ENCODE results near the gene SPTLC1. TPM values are rescaled to one million over a fixed set of nuclear protein-coding genes. Genes with fewer than 3 reads are reported as not detected.
"Not testable (repeated sequence)": the region's sequence is repeated elsewhere in the genome, so short reads cannot be mapped to it uniquely, and the experiment has no call there.

SPTLC1 gene
- 10 to 100 TPM; 51.2 to 59.2 TPM for total RNA-seq

GRCh38 chr9:92115071-92115858 is at the start of gene SPTLC1:
SPTLC1 (minus strand) TSS chr9:92115413; CDS start chr9:92115370, 43 bp downstream.
- ChIA-PET CTCF (interaction anchor here (0.6 to 0.7 kb wide), 2 partner anchors 528 to 1143 kb away, joined by 3 to 6 read pairs; no protein-coding TSS in a partner anchor), POLR2A (interaction anchor here (0.7 kb wide), 1 partner anchor 62 kb away, joined by 3 read pairs; no protein-coding TSS in a partner anchor)
- peak within 1 kb of the TSS; percentile 98 for H3K27ac Mint-ChIP-seq
- no peaks in the 10 kb centered on the region for H3K9me3 Mint-ChIP-seq
- H3K27me3 Mint-ChIP-seq, result peaks cover 3% of the 10 kb centered on the region
- H3K36me3 Mint-ChIP-seq (ENCODE audit: low read depth), result peaks cover 19% of the 10 kb centered on the region
- H3K4me1 Mint-ChIP-seq, result peaks cover 32% of the 10 kb centered on the region
- peak within 1 kb of the TSS; percentile 95 for H3K4me3 Mint-ChIP-seq
- DNase-seq, result peak; percentile 96

DNA sequence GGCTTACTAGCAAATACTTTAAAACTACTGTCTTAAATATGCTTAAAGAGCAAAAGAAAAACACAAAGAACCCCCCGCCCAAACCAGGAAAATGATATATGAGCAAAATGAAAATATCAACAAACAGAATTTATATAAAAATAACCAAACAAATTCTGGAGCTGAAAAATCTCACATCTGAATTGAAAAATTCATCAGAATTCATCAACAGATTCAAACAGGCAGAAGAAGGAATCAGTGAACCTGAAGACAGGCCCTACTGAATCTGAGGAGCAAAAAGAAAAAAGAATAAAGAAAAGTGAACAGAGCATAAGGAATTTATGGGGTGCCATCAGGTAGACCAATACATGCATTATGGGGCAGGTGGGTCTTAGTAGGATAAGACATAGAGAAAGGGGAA is 49.8 kb upstream of the SPTLC1 start:
- Mint-ChIP-seq H3K4me3 (no peak overlapping the region), H3K36me3 (ENCODE audit: low read depth) (peaks cover 1% of the 10 kb centered on the region), H3K4me1 (no peaks in the 10 kb centered on the region), H3K27me3 (peaks cover 24% of the 10 kb centered on the region), H3K27ac (no peak overlapping the region), H3K9me3 (peaks cover 4% of the 10 kb centered on the region)
- ChIA-PET POLR2A (no interaction called here), CTCF (no interaction called here)
- no peak for DNase-seq

DNA sequence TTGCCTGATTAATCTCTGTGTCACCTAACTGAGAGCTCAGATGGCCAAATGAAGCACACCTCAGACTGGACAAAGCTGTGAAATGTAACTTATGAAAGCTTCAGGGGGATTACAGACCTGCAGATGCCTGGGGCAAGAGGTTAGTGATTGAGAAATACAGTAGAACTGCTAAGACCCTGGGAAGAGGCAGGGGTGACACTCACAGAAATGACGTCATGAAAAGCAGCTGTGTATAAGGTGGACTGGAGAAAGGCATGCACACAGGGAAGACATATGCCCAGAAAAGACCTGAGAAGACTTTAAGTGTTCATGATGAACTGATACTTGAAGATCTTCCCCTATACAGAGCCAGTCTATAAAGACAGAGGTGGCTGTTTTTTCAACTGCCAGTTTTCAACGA is 49.3 kb upstream of the SPTLC1 start:
- ChIA-PET POLR2A (no interaction called here), CTCF (interaction anchor here (1.1 kb wide), 1 partner anchor 11 kb away, joined by 3 read pairs; no protein-coding TSS in a partner anchor)
- H3K27ac Mint-ChIP-seq, result no peak overlapping the region
- H3K4me3 Mint-ChIP-seq, result no peak overlapping the region
- DNase-seq, result no peak
- H3K36me3 Mint-ChIP-seq (ENCODE audit: low read depth), result peaks cover 1% of the 10 kb centered on the region
- H3K27me3 Mint-ChIP-seq, result peaks cover 22% of the 10 kb centered on the region
- peaks cover 4% of the 10 kb centered on the region for H3K9me3 Mint-ChIP-seq
- no peaks in the 10 kb centered on the region for H3K4me1 Mint-ChIP-seq

DNA sequence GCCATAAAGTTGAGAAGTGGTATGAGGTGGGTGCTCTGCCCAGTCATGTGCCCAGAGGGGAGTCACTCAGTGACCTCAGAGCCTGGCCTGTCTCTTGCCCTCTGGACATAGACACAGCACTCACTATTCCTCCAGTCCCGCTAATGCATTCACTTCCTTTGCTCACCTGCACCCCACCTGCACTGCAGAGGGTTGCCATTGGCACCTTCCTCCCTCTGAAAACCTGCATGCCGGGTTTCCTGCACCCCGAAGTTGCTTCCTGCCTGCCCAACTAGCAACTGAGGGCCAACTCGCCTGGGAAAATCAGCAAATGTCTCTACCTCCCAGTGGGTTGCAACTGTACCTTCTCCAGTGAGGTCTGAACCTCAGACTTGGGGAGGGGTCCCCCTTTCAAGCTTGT is 48.1 kb upstream of the SPTLC1 start:
- no peak overlapping the region for H3K4me3 Mint-ChIP-seq
- ChIA-PET POLR2A (no interaction called here), CTCF (interaction anchor here (0.8 to 1.1 kb wide), 2 partner anchors 10 to 26 kb away, joined by 3 read pairs; no protein-coding TSS in a partner anchor)
- H3K27ac Mint-ChIP-seq, result no peak overlapping the region
- H3K27me3 Mint-ChIP-seq, result peaks cover 19% of the 10 kb centered on the region
- peaks cover 4% of the 10 kb centered on the region for H3K9me3 Mint-ChIP-seq
- no peak for DNase-seq
- H3K4me1 Mint-ChIP-seq, result no peaks in the 10 kb centered on the region
- peaks cover 1% of the 10 kb centered on the region for H3K36me3 Mint-ChIP-seq (ENCODE audit: low read depth)

- CTCF ChIA-PET, result interaction anchor here (0.7 kb wide), 1 partner anchor 172 kb away, joined by 3 read pairs; no protein-coding TSS in a partner anchor
Measured at GRCh38 chr9:92160786-92161185, 45.6 kb upstream of the SPTLC1 start.

DNA sequence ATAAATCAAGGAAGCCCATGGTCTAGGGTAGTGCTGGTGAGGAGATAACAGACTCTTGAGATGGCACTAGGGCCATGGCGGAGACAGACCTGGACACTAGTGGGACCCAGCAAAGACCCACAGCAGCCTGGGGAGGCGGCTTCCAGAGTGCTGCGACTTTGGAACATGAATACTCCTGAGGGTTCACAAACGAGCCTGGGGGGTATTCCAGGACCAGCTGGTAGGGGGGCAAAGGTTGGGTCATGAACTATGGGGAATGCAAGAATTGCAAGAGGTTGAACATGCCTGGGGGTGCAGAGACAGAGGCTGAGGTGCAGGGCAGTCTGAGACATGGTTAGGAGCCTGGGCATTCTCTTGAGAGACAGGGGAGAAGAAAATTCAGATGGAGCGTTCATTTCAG is 43.8 kb upstream of the SPTLC1 start:
- Mint-ChIP-seq H3K4me1 (no peaks in the 10 kb centered on the region), H3K4me3 (no peak overlapping the region), H3K27ac (no peak overlapping the region), H3K27me3 (peaks cover 11% of the 10 kb centered on the region), H3K9me3 (no peaks in the 10 kb centered on the region), H3K36me3 (ENCODE audit: low read depth) (no peaks in the 10 kb centered on the region)
- no peak for DNase-seq
- ChIA-PET CTCF (interaction anchor here (0.6 kb wide), 1 partner anchor 526 kb away, joined by 6 read pairs; no protein-coding TSS in a partner anchor), POLR2A (no interaction called here)

More at GRCh38 chr9:92160786-92161185, 45.6 kb upstream of the SPTLC1 start:
- Mint-ChIP-seq H3K27me3 (peaks cover 20% of the 10 kb centered on the region), H3K4me1 (no peaks in the 10 kb centered on the region), H3K27ac (no peak overlapping the region), H3K4me3 (no peak overlapping the region), H3K9me3 (peaks cover 4% of the 10 kb centered on the region), H3K36me3 (ENCODE audit: low read depth) (peaks cover 1% of the 10 kb centered on the region)
- DNase-seq, result no peak
- POLR2A ChIA-PET, result no interaction called here

GRCh38 chr9:92158097-92158601 is 42.9 kb upstream of the SPTLC1 start:
- no peak for DNase-seq
- H3K4me3 Mint-ChIP-seq, result no peak overlapping the region
- CTCF ChIA-PET, result no interaction called here
- no peaks in the 10 kb centered on the region for H3K4me1 Mint-ChIP-seq
- H3K27me3 Mint-ChIP-seq, result peaks cover 9% of the 10 kb centered on the region
- H3K36me3 Mint-ChIP-seq (ENCODE audit: low read depth), result no peaks in the 10 kb centered on the region
- no peaks in the 10 kb centered on the region for H3K9me3 Mint-ChIP-seq
- POLR2A ChIA-PET, result no interaction called here
- H3K27ac Mint-ChIP-seq, result no peak overlapping the region

- CTCF ChIA-PET; H3K4me1 Mint-ChIP-seq; H3K9me3 Mint-ChIP-seq; H3K4me3 Mint-ChIP-seq; POLR2A ChIA-PET; H3K36me3 Mint-ChIP-seq (ENCODE audit: low read depth); H3K27me3 Mint-ChIP-seq; DNase-seq: not testable (repeated sequence)
- peak overlapping the region; percentile 50 for H3K27ac Mint-ChIP-seq
Measured at GRCh38 chr9:92155736-92156135, 40.5 kb upstream of the SPTLC1 start.

GRCh38 chr9:92155221-92155620 is 40.0 kb upstream of the SPTLC1 start:
- H3K27me3 Mint-ChIP-seq, result peaks cover 8% of the 10 kb centered on the region
- no peak overlapping the region for H3K4me3 Mint-ChIP-seq
- CTCF ChIA-PET, result interaction anchor here (0.6 kb wide), 1 partner anchor 17 kb away, joined by 4 read pairs; no protein-coding TSS in a partner anchor
- H3K4me1 Mint-ChIP-seq, result no peaks in the 10 kb centered on the region
- no peak for DNase-seq
- no peaks in the 10 kb centered on the region for H3K36me3 Mint-ChIP-seq (ENCODE audit: low read depth)
- POLR2A ChIA-PET, result no interaction called here
- H3K9me3 Mint-ChIP-seq, result no peaks in the 10 kb centered on the region
- no peak overlapping the region for H3K27ac Mint-ChIP-seq

GRCh38 chr9:92153466-92154415 is 38.5 kb upstream of the SPTLC1 start:
- POLR2A ChIA-PET; H3K27ac Mint-ChIP-seq; DNase-seq; H3K4me3 Mint-ChIP-seq; H3K36me3 Mint-ChIP-seq (ENCODE audit: low read depth); H3K4me1 Mint-ChIP-seq; H3K9me3 Mint-ChIP-seq: not testable (repeated sequence)
- CTCF ChIA-PET, result interaction anchor here (1.0 to 1.2 kb wide), 4 partner anchors 10 to 33 kb away, joined by 3 to 6 read pairs (median 3); no protein-coding TSS in a partner anchor
- peaks cover 14% of the 10 kb centered on the region for H3K27me3 Mint-ChIP-seq

GRCh38 chr9:92151691-92152393 is 36.6 kb upstream of the SPTLC1 start:
- POLR2A ChIA-PET, result no interaction called here
- Mint-ChIP-seq H3K27ac (peak overlapping the region; percentile 13), H3K9me3 (no peaks in the 10 kb centered on the region), H3K36me3 (ENCODE audit: low read depth) (no peaks in the 10 kb centered on the region), H3K27me3 (peaks cover 11% of the 10 kb centered on the region), H3K4me3 (no peak overlapping the region), H3K4me1 (peaks cover 9% of the 10 kb centered on the region)
- no peak for DNase-seq
- CTCF ChIA-PET, result interaction anchor here (0.6 to 0.9 kb wide), 2 partner anchors 13 to 147 kb away, joined by 4 to 10 read pairs; no protein-coding TSS in a partner anchor

Measured in activated CD4-positive, alpha-beta T cell treated with anti-CD3 and anti-CD28 coated beads, Interleukin-2, amount 10 ng/mL, durations not matched to agents 7 days and 5 days (primary cell).